GM12872 (cell line): ENCODE measurements around the gene ARHGAP28.

Experiments
- TF ChIP-seq, protein P1 (sequence below): IDR thresholded peaks from 3 replicates; pipeline ENCODE4 v1.5.1; 2011; ENCODE audit warnings: low read depth, mild to moderate bottlenecking, low read length, moderate library complexity; ENCODE audit not compliant: insufficient read depth

The ARHGAP28 gene

DNA sequence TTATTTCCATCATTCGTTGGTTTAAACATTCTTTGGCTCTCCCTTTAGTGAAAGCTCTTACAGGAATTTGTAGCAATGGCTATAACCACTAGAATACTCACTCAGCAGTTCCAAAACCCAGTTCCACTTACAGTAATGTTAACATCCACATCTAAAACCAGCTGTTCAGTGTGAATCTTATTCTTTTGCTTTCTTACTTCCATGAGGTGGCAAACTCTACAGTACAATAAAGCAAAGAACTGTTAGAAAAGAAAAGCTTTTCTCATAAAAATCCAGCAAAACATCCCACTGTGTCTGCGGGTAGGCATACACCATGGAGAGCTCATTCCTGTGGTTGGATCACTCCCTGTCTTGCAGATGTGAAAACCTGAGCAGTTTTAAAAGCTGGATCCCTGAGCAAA lies 147.1 kb downstream of the ARHGAP28 start:
- TF ChIP-seq, protein P1, sequence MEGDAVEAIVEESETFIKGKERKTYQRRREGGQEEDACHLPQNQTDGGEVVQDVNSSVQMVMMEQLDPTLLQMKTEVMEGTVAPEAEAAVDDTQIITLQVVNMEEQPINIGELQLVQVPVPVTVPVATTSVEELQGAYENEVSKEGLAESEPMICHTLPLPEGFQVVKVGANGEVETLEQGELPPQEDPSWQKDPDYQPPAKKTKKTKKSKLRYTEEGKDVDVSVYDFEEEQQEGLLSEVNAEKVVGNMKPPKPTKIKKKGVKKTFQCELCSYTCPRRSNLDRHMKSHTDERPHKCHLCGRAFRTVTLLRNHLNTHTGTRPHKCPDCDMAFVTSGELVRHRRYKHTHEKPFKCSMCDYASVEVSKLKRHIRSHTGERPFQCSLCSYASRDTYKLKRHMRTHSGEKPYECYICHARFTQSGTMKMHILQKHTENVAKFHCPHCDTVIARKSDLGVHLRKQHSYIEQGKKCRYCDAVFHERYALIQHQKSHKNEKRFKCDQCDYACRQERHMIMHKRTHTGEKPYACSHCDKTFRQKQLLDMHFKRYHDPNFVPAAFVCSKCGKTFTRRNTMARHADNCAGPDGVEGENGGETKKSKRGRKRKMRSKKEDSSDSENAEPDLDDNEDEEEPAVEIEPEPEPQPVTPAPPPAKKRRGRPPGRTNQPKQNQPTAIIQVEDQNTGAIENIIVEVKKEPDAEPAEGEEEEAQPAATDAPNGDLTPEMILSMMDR, result no peak

DNA sequence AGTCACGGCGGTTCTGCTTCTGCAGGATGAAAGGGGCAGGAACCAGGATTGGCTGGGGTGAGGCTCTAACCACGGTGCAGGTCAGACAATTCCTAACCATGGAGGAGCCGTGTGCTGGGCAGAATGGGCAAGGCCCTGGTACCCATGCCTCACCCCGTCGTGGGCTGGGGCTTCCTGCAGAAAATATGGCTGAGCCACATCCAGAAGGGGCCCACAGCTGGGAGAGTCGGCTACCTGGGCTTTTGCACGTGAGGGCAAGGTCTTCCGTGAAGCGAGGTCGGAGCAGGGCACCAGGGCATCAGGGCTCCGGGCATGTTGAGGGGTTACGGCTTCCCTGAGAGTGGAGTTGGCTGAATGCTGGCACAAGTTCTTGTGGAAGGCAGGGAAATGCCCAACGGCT lies 147.8 kb downstream of the ARHGAP28 start:
- TF ChIP-seq, protein P1, result no peak

DNA sequence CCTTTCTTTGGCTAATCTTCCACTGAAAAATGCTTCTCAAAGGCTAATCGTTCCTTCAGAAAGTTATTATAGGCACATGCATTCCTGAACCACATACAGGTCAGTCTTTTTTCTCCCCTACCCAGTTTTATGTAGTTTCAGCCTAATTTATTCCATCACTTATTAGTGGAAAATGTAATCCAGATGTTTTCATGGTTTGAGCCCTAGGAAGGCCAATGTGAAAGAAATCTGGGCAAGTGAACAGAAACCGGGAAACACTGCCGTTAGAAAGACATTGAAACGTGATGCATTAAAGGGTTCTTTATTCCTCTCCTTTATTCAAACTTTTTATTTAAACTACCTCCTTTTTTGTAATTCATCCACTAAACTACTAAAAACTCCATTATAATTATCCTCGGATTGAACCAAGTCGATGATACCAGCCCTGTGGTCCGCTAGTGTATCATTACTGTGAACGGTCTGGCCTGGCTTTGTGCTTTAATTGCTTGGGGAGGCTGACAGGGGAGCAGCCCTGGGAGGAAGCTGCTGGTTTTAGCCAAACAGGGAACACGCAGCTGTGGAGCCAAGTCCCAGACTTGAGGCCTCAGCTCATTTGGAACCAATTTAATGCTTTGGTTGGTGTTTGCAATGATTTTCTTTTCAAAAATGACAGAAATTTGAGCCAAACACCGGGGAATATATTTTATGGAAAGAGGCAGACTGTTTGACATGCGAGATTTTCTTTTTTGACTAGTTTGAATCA lies 149.2 kb downstream of the ARHGAP28 start:
- TF ChIP-seq, protein P1, result no peak

DNA sequence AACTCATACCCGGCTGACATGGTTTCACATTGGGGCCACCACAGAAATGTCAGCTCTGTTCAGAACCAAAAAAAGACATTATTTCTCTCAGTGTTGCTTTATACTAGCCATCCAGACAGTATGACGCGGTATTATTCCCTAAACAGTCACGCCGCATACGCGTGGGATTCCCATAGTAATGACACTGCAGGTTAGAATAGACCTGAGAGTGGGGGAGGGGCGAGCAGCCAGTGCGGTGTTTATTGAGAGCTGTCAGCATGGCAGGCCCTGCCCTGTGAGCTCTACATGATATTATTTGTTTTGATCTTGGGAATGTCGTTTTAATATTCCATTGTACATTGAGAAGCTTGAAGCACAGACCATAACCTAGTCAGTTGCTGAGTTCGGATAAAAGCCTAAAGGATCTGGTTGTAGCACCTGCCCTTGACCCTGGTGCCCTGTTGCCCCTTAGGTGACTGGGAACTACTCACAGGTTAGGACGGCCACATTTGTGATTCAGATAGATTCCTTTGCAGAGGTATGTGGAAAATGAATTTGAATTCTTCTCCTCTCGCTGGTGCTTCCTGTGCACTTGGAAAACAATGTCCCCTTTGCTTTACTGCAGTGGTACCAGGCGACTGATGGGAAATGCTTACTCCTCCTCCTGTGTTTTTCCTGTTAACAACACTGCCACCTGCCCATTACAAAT lies 150.1 kb downstream of the ARHGAP28 start:
- TF ChIP-seq, protein P1, result no peak

DNA sequence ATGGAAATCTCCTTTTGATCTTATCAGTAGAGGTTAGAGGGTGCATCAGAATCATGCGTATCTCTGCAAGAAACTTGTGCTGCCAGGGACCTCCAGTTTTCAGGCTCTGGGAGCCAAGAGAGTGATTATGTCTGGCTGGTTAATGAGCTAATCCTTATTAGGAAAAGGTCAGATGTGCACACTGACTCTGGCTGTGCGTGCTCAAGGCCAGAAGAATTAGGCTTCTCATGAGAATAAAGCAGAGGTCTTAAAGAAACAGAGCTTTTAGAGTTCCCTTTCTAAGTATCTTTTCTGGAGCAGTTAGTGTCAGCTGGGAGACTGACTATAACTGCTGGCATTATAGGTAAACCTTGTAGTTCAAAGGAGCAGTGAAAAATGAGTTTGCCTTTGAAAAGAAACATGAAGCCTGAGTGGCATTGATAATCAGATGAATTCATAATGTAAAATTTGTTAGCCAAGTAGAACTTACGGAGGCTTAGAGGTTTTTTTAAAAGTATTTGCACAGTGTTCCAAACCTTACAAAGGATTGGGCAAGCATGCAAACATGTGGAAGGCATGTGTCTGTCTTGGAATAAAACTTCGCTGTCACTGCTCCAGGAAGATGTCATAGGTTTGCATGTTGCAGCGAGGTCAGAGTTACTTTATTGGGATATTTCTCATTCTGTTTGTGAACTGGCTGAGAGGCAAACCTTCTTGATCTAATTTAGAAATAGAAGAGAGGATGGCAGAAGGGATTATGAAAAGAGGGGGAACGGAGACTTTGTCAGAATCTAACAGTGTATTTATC lies 151.7 kb downstream of the ARHGAP28 start:
- TF ChIP-seq, protein P1, result no peak

DNA sequence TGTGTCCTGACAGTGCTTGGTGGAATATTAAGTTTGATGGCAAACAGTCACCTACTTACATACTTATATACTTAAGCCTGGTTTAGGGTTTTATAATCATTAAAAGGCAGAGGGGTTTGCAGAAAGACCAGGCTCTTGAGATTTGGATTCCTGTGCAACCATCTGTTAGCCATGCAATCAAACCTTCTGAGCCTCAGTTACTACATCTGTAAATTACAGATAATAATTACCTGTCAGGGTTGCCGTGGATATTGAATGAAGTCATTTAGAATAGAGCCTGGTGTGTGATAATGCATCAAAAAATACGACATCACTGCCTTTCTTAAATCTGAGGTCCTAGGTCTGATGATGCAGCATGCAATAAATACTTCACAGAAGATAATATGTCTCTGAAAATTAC lies 152.9 kb downstream of the ARHGAP28 start:
- TF ChIP-seq, protein P1, result no peak

DNA sequence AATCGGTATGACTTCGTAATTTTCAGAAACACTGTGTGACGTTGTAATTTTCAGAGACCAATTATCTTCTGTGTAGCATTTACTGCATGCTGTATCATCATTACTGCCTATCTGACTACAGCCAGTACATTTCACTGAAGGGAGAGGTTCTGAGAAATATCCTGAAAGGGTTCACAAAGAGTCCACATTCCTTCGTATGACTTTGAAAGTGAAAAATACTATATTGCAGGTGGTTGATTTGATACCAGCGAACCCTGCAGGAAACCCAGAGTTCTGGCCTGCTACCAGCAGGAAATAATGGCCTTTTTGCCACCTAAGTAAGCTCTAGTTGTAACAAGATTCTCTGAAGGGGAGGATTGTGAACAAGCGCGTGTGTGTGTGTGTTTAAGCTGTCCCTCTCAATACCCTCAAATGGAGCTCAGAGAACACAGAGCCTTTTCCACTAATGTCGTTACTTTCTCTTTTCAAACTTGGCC lies 155.5 kb downstream of the ARHGAP28 start:
- TF ChIP-seq, protein P1, result no peak
